Retinal pigment epithelial cell (primary cell): Measurements from ENCODE around the gene VRK3.
A peak's percentile ranks its signal among the peaks of the same experiment; 100 is the strongest.
"Not testable (repeated sequence)": the region's sequence is repeated elsewhere in the genome, so short reads cannot be mapped to it uniquely, and the experiment has no call there.

ENCODE experiments used
- DNase-seq: peaks from one replicate; pipeline ENCODE4 v3.0.0-alpha.2; 2010; ENCODE audit warnings: low read depth
- H3K4me3 ChIP-seq: 2 replicates; pipeline ENCODE4 v1.5.1; 2011; ENCODE audit warnings: mild to moderate bottlenecking, low read length, control low read depth, moderate library complexity
- CTCF ChIP-seq: conservative IDR thresholded peaks from 2 replicates; pipeline ENCODE4 v1.5.1; 2011; ENCODE audit warnings: low read depth, low read length, control low read depth, inconsistent platforms

Gene VRK3

GRCh38 chr19:49949742-49950589 lies 75.2 kb downstream of the VRK3 start:
- TF ChIP-seq CTCF, result no peak
- no peak for DNase-seq
- no peak overlapping the region for H3K4me3 ChIP-seq

- no peak for TF ChIP-seq CTCF
- no peak overlapping the region for H3K4me3 ChIP-seq
Measured at GRCh38 chr19:49946415-49946814, 78.8 kb downstream of the VRK3 start.

DNA sequence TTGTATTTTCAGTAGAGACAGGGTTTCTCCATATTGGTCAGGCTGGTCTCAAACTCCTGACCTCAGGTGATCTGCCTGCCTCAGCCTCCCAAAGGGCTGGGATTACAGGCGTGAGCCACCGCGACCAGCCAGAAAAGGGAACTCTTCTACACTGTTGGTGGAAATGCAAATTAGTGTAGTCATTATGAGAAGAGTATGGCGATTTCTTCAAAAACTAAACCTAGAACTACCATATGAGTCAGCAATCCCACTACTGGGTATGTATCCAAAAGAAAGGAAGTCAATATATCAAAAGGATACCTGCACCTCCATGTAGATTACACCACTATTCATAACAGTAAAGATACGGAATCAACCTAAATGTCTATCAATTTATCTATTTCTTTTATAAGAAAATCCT lies 80.6 kb downstream of the VRK3 start:
- not testable (repeated sequence) for DNase-seq, H3K4me3 ChIP-seq

More at GRCh38 chr19:49946415-49946814, 78.8 kb downstream of the VRK3 start:
- no peak for DNase-seq

GRCh38 chr19:49940482-49940791 lies 84.7 kb downstream of the VRK3 start:
- no peak overlapping the region for H3K4me3 ChIP-seq
- no peak for TF ChIP-seq CTCF
- no peak for DNase-seq

DNA sequence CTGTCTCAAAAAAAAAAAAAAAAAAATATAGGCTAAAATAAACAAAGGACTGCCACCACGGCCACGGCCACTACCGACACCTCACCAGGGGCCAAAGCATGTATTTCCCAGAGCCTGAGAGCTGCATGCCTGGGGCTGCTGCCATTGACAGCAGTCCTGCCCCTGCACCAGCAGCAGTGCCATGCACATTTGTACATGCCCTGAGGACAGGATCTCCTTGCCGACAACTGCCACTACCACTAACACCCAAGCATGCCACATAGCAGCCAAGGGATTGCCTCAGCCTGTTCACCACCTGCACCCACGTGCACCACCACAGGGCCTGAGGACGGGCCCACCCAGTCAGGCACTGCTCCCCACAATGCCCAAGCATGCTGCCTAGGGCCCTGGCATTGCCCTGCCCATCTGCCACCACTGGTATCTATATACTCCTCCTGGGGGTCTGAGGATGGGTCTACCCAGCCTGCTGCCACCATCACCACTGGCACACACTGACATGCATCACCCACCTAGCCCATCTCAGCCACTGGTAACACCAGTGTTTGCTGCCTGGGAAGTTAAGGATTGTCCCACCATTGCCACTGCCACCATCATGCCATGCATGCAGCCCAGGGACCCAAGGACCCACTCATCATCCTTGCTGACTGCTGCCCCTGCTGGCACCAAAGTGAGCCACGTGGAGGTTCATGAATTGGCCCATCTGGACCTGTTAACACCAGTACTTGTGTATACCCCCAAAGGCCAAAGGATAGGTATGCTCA lies 85.3 kb downstream of the VRK3 start:
- H3K4me3 ChIP-seq, result no peak overlapping the region
- peak; percentile 16 for TF ChIP-seq CTCF
- no peak for DNase-seq

DNA sequence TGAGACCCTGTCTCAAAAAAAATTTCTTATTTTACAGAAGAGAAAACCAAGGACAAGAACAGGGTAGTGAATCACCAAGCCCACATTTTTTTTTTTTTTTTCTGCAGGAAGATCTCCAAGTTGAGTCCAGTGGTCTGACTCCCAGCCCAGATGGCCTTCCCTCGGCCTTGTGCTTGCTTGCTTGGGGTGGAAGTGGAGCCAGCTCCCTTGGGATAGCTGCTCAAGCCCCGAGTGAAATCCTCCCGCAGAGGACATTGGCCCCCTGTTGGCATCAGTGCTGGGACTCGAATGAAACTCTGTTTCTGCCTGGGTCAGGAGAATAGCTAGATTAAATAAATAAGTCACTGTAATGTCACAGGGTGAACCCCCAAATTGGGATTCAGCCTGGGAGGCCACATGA lies 86.5 kb downstream of the VRK3 start:
- H3K4me3 ChIP-seq, result no peak overlapping the region
- no peak for DNase-seq
- TF ChIP-seq CTCF, result no peak

DNA sequence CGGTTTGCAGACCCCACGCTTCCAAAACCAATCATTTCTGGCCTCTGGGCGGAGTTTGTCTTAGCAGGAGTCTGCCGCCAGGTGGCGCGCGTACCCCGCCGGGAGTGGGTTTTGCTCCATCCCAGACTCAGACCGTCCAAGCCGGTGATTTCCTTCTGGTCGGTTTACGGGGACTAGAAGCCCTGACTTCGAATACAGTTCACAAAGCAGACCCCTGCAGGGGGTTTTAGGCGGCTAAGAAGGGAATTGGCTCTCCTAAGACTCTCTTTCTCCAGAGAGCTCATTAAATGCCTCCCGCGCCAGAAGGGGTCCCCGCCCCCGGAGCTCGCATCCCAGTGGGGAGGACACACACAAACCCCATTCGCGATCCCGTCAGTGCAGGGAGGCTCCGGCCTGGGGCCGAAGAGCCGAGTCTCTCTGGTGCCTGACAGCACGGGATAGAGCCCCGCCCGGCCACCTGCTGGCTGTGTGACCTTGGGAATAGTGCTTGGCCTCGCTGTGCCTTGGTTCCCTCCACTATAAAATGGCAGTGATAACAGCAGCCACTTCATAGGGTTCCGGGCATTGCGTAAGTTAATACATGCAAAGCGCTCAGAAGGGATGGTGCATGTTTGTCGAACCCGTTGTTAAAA lies 87.3 kb downstream of the VRK3 start:
- peak overlapping the region; percentile 21 for H3K4me3 ChIP-seq
- no peak for DNase-seq
- peak; percentile 95 for TF ChIP-seq CTCF
